Fibroblast of pulmonary artery (primary cell): ENCODE measurements around the gene CRTC1.
A peak's percentile ranks its signal among the peaks of the same experiment; 100 is the strongest.

ENCODE experiments used
- DNase-seq: peaks from one replicate; pipeline ENCODE4 v3.0.0-alpha.2; 2010; ENCODE audit warnings: low read depth
- H3K4me3 ChIP-seq: replicated peaks from 2 replicates; pipeline ENCODE4 v1.5.1; 2011; ENCODE audit warnings: low read depth, mild to moderate bottlenecking, control low read depth, low read length, moderate library complexity
- CTCF ChIP-seq: IDR thresholded peaks from 2 replicates; pipeline ENCODE4 v1.5.1; 2011; ENCODE audit warnings: mild to moderate bottlenecking, control low read depth, low read length, inconsistent platforms; ENCODE audit errors: missing control alignments

CRTC1 gene

GRCh38 chr19:18687740-18688465, 4.4 kb downstream of the CRTC1 start:
- DNase-seq = no peak
- H3K4me3 ChIP-seq = no peak overlapping the region
- no peak for TF ChIP-seq CTCF

- H3K4me3 ChIP-seq = no peak overlapping the region
- DNase-seq = no peak
- TF ChIP-seq CTCF = no peak
Observed at GRCh38 chr19:18696023-18696422, 12.5 kb downstream of the CRTC1 start.

- no peak for DNase-seq
- H3K4me3 ChIP-seq = no peak overlapping the region
- TF ChIP-seq CTCF = no peak
Observed at GRCh38 chr19:18697680-18698079, 14.2 kb downstream of the CRTC1 start.

GRCh38 chr19:18698321-18699167, 15.1 kb downstream of the CRTC1 start:
- no peak for TF ChIP-seq CTCF
- no peak overlapping the region for H3K4me3 ChIP-seq
- DNase-seq = no peak

GRCh38 chr19:18699403-18700054, 16.0 kb downstream of the CRTC1 start:
- H3K4me3 ChIP-seq = no peak overlapping the region
- no peak for TF ChIP-seq CTCF
- no peak for DNase-seq

- H3K4me3 ChIP-seq = peak overlapping the region; percentile 47
- TF ChIP-seq CTCF = no peak
- peak; percentile 37 for DNase-seq
Observed at GRCh38 chr19:18700501-18701249, 17.2 kb downstream of the CRTC1 start.
